Stimulated activated CD8-positive, alpha-beta memory T cell treated with anti-CD3 and anti-CD28 coated beads, Interleukin-12 subunit alpha, Interleukin-12 subunit beta, amount 100 ng/mL, for 4 hours (primary cell): ENCODE measurements around the gene ALPL.

Source experiments
- DNase-seq: peaks from one replicate; pipeline ENCODE4 v3.0.0-alpha.2; 2020; ENCODE audit warnings: low read depth

Gene ALPL

DNA sequence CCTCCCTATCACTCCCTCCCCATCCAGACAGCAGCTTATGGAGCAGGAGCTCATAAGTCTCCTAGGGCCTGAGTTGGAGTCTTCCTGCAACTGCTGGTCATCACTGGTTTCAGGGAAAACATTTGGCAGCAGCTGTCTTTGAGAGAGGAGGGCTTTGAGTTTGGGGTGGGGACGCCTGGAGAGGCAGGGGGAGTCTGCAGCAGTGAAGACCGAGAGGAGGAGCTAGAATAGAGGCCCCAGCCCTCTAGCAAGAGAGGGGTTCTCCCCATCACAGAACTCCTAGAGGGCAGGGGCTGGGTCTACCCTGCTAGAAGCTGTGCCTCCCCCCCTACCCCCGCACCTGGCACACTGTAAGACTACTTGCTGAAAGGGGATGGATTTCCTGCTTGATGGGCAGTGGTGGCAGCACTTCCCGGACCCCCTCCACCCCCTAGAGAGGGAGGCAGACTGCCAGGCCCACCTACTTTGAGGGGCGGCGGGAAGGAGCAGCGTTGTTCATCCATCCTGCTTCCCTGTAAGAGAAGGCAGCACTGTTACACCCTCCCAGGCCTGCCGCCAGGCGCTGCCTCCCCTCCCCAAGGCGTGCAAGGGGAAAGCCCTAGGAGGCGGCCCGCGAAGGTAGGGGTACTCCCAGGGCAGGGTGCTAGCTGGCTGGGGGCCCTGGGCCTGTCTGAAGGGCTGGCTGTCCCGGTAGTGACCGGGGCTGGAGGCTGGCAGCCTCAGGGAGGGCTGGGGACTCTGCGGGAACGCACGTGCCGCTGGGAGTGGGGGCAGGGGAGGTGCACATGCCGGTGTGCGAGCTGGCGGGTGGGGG lies 109.5 kb downstream of the ALPL start:
- DNase-seq: no peak

DNA sequence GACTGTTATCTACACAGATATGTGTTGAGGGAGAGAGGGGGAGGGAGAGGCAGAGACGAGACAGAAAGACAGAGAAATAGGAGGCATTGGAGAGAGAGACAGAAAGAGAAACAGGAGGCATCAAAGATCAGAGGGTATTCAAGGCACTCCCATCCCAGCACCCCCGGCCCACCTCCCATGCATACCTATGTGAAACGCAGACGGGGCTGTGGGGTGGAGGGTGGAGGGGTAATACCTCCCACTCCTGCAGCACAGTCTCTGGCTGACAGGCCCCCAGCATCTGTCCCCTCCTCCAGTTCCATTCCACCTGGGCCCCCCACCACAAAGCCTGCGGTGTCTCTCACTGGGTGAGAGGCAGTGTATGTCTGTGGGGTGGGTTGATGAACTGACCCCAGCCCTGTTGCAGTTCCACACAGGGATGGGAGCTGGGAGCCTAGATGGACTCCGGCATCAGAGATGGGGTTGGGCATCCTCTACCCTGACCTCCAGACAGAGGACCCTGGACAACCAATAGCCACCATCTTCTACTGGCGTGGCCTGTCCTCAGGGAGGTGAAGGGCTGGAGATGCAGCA lies 110.2 kb downstream of the ALPL start:
- DNase-seq: no peak

DNA sequence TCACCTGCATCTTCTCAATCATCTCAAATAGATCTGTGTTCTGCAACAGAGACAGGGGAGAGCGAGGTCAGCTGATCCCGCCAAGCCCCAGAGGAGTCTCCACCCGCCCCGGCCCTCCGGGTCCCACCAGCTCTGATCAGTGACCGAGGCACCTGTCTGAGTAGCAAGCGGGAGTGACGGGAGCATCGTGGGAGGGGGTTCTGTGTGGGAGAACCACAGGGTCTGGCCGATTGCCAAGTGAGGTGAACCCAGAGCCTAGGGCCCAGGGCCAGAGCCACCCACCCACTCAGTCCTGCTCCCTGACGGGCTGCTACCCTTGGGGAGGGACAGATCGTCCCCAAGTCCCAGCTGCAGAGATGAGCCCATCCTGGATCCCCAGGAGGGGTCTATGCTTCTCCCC lies 110.8 kb downstream of the ALPL start:
- DNase-seq: no peak

DNA sequence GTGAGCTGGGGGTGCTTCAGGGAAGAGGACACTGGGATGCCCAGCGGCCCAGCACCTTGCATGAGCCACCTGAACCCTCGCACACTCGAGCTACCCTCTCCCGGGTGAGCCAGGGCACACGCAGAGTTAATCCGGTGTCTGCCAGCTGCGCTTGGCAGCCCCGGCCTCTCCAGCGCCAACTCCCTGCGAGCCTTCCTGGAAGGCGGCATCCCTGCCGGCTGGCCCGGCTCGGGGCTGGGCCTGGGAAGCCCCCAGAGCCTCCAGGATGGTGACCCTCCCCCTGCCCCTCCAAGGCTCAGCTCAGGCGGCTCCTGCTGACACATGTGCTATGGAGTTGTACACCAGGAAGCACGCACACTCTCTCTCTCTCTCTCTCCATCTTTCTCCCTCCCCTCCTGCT lies 111.3 kb downstream of the ALPL start:
- no peak for DNase-seq

DNA sequence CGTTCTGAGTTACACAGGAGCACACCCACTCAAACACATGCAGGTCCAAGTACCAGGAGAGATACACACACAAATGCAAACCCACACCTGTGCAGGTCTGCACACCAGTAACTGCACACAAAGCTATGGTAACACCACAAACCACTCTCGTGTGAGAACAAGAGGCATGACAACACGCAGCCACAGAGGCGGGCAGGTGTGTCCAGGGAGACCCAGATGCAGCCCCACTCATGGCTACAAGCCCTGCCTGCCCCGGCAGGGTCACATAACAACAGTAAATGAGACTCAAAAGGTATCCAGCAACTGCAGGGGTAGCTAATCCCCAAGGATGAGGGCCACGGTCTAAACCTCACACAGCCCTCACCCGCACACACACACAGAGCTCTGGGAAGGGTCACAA lies 111.8 kb downstream of the ALPL start:
- DNase-seq: no peak

DNA sequence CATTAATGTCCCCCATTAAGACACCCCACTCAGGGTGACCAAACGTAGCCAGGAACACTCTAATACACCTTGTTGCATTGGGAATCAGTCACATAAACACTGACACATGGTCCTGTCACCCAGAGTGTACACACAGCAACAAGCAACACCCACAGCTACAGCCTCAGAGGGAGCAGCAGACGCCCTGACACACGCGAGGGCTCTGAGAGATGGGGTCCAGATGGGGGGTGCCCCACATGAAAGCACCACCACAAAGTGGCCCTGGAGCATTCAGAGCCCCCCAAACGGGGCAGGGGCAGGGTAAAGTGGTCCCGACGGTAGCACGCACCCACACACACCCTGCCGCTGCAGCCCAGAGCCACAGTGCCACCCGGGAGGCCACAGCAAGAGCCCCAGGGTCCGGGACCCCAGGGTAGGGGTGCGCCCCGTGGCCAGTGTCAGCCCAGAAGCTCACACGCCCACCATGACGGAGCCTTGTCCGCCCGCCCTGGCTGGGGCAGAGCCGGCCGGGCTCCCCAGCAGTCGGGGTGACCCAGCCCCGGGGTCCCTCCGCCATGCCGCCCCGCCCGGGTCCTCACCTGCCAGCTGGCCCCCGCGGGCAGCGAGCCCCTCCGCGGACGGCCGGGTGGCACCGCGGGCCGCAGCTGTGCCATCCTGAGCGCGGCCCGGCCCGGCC lies 112.7 kb downstream of the ALPL start:
- no peak for DNase-seq

DNA sequence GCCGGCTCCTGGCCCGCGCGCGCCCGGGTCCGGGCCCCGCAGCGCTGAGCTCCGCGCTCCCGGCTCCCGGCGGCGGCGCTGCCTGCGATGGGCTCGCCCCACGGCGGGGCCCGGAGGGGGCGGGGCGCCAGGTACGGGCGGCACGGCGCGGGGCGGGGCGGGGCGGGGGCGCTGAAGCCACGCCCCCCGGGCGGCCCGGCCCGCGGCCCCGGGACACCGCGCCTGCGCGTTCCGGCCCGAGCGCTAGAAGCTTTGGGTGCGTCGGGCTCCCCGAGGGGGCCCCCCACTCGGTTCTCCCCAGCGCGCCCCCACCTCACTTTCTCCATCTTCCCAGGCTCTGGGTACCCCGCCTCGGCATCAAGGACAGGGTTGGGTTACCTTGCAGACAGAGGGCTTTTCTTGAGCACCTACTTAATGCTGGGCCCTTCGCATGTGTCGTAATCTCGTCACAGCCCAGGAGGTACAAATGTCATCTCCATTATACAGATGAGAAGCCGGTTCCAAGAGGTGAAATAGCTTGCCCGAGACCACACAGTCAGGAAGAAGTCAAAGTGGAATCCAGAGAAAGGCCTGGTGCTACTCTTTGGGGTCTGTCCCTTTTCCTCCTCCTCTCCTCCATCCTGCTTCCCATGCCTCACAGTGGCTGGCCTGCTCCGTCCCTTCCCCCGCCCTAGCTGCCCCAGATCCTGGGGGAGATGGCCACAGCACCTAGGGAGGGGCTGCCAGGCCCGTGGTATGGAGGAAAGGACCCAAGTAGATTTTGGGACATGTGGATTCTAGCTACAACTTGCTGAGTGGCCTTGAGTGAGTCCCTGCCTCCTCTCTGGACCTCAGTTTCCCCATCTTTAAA lies 113.5 kb downstream of the ALPL start:
- DNase-seq: peak; percentile 19

DNA sequence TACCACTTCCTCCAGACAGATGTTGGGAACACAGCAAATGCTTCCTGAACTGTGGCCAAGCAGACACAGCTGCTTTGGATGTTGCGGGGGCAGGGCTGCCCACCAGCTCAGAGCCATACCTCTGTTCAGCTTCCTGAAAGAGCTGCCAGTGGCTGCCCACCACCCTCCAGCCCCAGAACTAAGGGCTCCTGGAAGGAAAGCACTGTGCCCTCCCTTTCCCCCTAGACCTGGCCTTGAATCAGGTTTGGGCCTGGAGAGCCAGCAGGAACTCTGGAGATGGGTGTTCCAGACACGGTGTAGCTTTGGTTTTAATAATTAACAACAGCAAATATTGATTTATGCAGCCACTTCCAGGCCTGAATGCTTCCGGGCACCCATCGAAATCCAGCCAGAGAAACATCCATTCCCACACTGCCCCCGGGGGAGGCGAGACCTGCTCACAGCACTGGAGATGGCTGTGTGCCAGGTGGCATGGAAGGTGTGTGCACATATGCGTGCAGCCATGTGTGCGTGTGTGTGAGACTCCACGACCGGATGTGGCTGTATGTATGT lies 114.3 kb downstream of the ALPL start:
- DNase-seq: no peak

DNA sequence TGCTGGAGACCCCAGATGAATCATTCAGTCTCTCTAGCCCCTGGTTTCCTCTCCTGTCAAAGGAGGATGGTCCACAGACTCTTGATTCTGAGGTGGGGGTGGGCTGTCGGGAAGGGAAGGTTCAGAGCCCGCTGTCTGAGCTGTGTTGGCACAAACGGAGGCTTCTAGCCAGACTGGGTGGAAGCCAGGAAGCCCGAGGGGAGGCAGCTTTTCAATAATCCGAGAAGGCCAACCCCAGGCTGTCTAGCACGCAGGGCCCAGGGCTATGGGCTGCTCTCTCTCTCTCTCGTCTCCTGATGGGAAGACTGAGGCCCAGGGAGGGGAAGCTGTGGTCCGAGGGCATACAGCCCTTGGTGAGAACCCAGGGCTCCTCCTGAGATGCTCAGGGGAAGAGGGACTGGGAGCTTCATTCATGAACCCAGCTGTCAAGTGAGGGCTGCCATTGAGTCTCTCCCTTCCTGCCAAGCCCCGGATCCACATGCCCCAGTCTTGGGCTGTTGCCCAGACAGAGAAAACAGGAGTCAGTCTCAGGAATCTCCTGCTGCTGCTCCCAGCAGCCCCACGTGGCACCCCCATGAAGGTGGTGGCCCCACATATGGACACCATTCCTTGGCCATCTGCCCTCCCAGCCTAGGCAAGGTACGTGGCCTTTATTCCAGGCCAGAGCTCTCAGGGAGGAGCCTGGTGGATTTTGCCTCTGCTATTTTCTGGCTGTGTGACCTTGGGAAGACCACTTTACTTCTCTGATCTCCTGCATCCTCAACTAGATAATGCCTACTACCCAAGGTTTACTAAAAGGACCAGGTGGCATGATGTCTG lies 115.6 kb downstream of the ALPL start:
- no peak for DNase-seq

DNA sequence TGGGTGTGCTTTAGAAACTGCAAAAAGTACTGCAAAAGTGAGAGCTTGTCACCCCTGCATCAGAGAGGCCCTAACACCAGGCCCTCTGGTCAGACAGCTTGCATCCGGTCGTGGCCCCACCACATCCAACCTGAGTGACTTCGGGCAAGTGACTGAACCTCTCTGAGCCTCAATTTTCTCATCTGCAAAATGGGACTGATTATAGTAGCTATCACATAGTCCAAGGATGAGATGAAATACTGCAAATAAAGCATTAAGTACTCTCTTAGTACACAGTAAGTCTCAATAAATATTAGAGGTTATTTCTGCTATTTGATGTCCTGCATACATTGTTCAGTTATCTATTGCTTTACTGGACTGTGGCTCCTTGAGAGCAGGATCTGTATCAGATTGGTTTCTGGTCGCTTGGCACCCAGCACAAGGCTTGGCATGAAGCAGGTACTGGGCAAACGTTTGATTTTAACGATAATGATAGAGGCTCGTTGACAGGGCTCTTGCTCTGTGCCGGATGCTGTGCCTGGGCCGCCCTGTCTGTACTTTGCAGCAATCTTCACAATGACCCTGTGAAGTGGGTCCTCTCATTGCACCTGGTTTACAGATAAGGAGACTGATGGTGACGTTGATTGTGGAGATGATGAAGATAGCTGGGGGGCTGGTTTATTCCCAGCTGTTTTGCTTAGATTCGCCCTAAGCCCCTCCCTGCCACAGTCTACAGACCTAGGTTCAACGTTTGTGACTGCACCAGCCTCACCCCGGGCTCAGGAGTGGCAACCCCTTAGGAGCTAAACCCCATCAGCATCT lies 116.4 kb downstream of the ALPL start:
- no peak for DNase-seq

DNA sequence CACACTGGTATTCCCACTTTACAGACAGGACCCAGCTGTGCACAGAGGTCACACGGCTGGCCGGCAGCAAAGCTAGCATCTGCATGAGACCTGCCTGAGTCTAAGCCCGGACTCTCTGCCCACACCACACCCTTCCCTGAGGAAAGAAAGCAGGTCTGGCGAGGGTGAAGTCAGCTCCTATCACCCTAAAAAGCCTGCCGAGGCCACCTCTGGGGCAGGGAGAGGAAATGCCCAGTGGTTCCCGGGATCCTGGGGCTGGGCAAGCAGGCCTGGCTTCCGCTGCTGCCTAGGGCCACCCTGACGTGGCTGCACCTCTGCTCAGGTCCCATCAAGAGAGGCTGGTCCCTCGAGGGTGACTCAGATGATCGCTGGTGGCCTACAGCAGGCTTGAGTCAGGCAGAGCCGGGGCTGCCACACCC lies 117.7 kb downstream of the ALPL start:
- DNase-seq: no peak
